NCI-H69 (cell line): ENCODE results near the gene LRP1B.

Source experiments
- DNase-seq: peaks from one replicate; lab custom pipeline; 2025; lab: John Stamatoyannopoulos, UW

The LRP1B gene

DNA sequence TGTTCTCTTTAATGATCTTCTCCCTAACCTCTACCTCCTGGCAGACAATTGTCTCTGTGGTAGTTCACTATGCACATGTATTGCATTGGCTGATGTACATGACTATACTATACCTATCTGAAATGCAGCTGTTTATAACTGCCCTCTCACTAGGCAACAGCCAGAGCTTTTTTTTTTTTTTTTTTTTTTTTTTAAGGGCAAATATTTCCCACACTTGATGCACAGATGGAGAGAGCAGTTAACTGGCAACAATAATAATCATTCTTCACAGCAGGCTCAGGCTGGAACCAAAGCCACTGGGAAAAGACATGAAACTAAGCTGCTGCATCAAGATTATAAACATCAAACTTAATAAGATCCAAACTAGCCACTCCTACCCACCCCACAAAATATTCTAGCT is 707.7 kb downstream of the LRP1B start:
- peak; percentile 72 for DNase-seq

DNA sequence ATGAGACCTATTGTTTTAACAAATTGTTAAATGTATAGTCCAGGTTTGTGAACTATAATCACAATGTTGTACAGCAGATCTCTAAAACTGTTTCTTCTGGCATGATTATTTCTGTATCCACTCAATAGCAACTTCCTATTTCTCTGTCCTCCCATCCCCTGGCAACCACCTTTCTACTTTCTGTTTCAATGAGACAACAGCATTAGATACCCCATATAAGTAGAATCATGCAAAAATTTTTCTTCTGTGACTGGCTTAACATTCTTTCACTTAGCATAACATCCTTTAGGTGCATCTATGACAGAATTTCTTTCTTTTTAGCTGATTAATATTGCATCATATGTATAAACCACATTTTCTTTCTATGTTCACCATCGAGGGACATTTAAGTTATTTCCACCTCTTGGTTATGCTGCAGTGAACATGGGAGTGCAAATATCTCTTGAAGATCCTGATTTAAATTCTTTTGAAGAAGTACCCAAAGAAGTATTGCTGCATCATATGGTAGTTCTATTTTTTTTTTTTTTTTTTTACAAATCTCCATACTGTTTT is 713.5 kb downstream of the LRP1B start:
- no peak for DNase-seq

DNA sequence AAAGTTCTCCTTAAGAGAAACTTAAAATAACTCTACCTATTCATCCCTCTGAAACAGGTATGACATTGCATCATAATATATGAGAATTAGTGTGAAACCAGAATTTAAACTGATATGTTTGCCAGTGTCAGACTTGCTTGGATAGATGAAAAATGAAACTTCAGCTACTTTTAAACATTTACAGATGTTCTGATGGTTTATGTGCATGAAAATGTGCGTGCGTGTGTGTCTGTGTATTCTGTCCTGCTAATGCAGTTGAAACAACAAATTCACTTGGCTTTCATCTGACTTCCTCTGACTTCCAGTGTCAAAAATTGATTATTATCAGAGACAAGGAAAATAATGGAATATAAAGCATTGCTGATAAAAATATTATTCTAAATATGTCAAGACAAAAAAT is 719.4 kb downstream of the LRP1B start:
- peak; percentile 8 for DNase-seq

DNA sequence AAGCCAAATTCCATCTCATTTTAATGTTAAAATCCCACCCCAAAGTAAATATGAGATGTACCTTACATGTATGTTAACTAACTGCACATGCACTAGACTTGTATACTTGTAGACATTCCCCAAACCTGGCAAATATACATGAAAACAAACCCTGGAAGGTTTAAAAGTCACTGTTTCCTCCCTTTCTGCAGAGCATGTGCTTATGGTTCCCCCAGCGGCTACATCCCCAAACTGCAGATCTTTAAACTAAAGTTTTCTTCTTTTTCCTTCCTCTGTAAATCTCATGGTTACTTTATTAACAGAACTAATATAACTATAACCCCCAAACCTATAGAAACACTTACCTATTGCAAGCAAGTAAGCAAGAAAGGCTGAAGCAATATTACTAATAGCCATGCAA is 731.5 kb downstream of the LRP1B start:
- no peak for DNase-seq

DNA sequence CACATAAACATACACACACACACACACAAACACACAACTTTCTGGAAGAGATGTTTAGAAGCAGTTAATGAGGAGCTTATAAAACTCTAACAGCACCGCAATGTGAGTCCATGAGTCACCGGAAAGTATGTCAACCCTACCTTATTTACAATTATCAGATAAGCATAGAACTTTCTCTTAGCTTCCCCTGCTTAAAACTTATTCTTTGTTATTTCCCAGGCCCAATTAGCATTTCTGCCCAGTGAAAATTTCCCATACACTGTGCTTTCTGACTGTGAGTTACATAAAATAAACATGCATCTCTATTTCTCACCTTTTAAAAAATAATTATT is 737.6 kb downstream of the LRP1B start:
- DNase-seq, result no peak

GRCh38 chr2:141392517-141393213 is 738.2 kb downstream of the LRP1B start:
- DNase-seq, result no peak

- no peak for DNase-seq
Observed at GRCh38 chr2:141386168-141386567, 744.6 kb downstream of the LRP1B start.

DNA sequence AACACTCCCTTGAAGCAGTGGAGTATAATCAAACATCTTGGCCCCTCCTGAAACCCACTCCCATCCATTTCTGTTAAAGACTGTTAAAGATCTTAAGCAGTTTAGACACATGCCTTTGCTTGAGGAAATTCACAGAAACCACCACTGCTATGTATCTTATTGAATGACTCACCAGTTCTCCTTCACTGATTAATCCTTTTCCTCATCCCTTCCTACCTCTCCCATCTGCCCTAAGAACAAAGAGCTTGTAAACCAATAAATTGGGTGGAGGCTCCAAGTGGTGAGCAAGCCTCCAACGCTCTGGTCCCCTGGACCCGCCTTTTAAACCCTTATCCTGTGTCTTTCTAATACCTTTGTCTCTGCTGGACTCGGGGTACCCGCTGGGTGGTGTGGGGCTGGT is 746.1 kb downstream of the LRP1B start:
- DNase-seq, result no peak

DNA sequence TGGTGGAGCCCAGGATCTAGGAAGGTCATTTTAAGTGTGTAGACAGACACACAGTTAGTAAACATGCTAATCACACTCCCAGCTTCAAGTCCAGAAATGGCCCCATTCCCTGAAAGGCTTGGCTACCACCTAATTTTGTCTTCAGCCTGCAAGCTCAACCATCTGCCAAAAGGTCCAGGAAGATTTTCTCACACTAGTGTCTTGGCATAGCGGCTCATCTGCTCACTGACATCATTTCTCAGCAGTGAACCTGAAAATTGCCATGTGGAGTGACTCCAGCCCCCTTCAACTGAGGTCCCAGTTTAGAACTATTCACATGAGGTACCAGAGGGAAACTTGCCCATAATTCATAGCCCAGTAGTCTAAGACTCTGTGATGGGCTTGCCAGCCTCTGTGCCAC is 748.9 kb downstream of the LRP1B start:
- no peak for DNase-seq

DNA sequence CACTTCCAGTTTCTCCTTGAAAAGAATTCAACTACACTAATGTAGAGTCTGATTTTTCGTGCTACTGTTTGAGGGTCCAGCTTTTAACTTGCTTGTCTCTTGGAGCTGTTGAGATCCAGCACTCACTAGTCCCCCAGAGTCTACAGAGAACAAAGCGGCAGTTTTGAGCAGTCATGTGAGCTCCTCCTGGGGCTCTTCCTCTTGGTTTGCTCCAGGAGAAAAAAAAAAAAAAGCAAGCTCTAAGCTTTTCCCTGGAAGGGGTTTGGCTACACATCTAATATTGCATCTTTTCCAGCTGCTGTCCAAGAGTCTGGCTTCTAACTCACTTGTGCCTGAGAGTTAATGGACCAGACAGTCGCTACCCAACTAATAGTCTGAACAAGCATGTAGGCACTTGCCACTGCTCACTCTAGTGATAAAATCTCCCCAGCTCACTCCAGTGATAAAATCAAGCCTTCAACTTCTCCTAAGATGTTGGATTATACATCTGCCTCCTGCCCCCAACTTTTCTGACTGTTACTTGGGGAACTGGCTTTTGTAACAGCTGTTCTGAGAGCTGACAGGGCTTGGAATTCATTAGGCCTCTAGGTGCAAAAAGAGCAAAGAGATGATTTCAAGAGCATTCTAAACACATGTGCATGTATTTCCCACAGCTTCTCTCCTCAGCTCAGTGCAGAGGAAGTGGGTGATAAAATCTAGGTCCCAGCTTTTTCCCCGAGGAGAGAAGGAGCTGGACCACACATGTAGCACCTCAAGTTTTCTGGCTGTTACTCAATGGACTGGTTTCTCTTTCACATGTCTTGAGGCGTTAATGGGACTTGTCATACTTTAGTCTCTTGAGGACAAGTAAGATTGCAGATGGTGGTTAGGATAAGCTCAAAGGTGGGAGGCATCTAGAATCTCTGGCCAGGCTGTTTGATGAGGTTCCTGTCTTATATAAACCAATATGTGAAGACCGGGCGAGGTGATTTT is 750.5 kb downstream of the LRP1B start:
- DNase-seq, result no peak

- DNase-seq, result no peak
Observed at GRCh38 chr2:141364821-141365220, 766.0 kb downstream of the LRP1B start.

DNA sequence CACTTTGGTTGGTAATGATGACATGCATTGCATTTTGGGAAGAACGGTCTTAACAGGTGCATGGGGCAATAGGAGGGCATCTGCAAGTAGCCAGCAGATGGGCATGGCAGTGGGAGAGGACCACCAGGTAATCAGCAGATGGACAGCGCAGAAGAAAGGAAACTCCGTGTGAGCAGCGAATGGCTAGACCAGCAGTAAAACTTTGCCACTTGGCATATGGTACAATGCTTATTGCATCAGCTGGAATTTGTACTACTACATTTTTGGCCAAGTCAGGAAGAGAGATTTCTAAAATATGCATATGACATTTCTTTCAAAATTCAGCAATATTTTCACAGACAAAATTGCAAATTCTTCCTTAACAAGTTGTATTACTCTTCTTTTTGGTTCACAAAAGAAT is 768.5 kb downstream of the LRP1B start:
- DNase-seq, result no peak

DNA sequence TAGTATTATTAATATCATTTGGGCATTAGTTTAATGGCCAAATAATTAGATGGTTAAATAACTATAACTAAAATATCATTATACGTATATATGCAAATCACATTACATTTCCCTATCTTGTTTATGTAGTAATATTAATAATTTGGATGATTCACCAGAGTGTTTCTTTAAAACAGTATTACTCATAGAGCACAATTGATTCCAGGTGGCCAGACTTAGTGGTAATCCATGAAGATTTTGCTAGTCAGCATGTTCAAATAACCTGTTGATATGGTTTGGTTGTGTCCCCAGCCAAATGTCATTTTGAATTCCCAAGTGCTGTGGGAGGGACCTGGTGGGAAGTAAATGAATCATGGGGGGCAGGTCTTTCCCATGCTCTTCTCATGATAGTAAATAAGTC is 782.3 kb downstream of the LRP1B start:
- no peak for DNase-seq

GRCh38 chr2:141341444-141341843 is 789.4 kb downstream of the LRP1B start:
- DNase-seq, result no peak

DNA sequence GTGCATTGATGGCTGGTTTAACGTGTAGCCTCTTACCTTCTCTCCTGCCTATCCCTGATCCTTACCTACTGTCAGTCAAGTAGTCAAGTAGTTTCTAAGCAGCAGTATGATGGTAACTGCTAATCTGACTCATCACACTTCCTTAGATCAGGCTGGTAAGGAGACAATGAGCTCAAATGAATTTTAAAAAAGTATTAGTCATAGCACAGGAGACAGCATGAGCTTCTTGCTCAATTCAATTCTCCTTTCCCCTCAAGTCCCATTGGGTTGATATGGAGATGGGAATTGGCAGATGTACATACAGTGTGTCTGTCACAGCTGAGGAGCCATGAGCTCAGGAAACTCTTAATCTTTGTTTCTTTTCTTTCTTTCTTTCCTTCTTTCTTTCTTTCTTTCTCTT is 799.7 kb downstream of the LRP1B start:
- DNase-seq, result no peak

GRCh38 chr2:141329964-141330363 is 800.9 kb downstream of the LRP1B start:
- DNase-seq, result no peak

GRCh38 chr2:141323571-141323970 is 807.2 kb downstream of the LRP1B start:
- no peak for DNase-seq

GRCh38 chr2:141317986-141318385 is 812.8 kb downstream of the LRP1B start:
- no peak for DNase-seq

DNA sequence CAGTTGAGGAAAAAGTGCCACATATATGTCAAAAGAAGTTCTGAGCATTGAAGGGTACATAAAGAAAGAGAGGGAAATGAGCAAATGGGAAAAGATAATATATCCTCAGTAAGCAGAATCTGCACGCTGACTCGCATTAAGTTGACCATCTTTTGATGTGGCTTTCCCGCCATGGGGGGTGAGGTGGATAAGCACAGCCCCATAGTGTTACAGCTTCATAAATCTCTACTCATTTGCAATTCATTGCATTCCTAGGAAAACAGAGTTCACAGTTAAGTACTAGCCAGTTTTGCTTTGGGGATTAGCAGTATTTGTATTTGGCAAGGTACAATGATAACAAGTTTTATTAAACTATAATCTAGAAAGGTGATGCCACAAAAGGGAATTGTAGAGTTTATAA is 814.2 kb downstream of the LRP1B start:
- no peak for DNase-seq

DNA sequence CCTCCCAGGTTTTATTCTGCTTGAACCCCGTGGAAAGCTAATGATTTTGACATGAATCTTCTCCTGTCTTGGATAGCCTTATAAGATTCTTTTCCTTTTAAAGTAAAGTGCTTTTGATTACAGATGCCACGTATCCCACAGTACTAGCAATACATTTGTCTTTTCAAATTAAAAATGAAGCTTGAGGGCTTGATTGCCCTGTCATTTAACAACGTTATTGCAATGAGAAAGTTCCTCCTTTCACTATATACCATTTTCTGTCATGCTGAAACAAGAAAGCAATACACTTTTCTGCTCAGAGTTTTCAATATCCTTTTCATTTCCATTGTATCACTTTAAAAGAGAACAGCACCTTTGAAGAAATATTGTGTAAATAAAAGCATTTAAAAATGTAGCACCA is 814.7 kb downstream of the LRP1B start:
- DNase-seq, result no peak

GRCh38 chr2:141313972-141314371 is 816.8 kb downstream of the LRP1B start:
- DNase-seq, result no peak

- DNase-seq, result peak; percentile 0
Observed at GRCh38 chr2:141311430-141311829, 819.4 kb downstream of the LRP1B start.

DNA sequence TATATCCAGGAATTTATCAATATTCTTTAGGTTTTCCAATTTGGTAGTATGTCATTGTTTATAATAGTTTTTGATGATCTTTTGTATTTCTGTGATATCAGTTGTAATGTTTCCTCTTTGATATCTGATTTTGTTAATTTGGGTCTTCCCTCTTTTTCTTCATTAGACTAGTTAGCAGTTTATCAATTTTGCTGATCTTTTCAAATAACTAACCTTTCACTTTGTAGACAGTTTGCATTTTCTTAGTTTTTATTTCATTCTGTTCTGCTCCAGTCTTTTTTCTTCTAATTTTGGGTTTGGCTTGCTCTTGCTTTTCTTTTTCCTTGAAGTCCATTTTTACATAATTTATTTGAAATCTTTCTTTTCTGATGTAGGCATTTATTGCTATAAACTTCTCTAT is 824.4 kb downstream of the LRP1B start:
- no peak for DNase-seq
